Right atrium auricular region (tissue), 2 donors: ENCODE measurements around the gene SORBS1. TPM values are rescaled to one million over a fixed set of nuclear protein-coding genes. Genes with fewer than 3 reads are reported as not detected.

ENCODE experiments used
- DNase-seq: peaks from one replicate; pipeline ENCODE4 v3.0.0-alpha.2; 2019; ENCODE audit warnings: low spot score
- H3K27ac ChIP-seq, 2 donors: fragments of 200-600 bp; sonication (generic); 1 replicate in 1 of 2; 2 replicates in 1 of 2; pipeline ENCODE4 v1.5.1; 2016 to 2019
- H3K27me3 ChIP-seq, 2 donors: fragments of 200-600 bp; sonication (generic); one replicate each; pipeline versions ENCODE4 v1.5.1 to v1.6.0; 2017 to 2019
- H3K36me3 ChIP-seq: fragments of 200-600 bp; sonication (generic); one replicate; pipeline ENCODE4 v1.5.1; 2016
- H3K4me1 ChIP-seq, 2 donors: fragments of 200-600 bp; sonication (generic); one replicate each; pipeline versions ENCODE4 v1.5.1 to v1.6.0; 2017 to 2019
- H3K4me3 ChIP-seq, 2 donors: fragments of 200-600 bp; sonication (generic); 1 replicate in 1 of 2; 2 replicates in 1 of 2; pipeline ENCODE4 v1.5.1; 2017 to 2019; ENCODE audit warnings: mild to moderate bottlenecking in 1 of 2, moderate library complexity in 1 of 2
- H3K9me3 ChIP-seq, 2 donors: fragments of 200-600 bp; sonication (generic); one replicate each; pipeline ENCODE4 v1.5.1; 2019
- CTCF ChIP-seq, 2 donors: fragments of 200-600 bp; sonication (generic); IDR thresholded peaks; one replicate each; pipeline ENCODE4 v1.5.1; 2019; ENCODE audit warnings: antibody characterized with exemption in 2 of 2
- total RNA-seq, 2 donors: library from RNA; depleted of rRNA; stranded (reverse); fragments of >200 nt; gene quantifications; one replicate each; pipeline ENCODE4 v1.1.0, GENCODE V29; 2016

SORBS1 gene
- total RNA-seq, 2 donors from 2014 or later = 742 to 815 TPM

DNA sequence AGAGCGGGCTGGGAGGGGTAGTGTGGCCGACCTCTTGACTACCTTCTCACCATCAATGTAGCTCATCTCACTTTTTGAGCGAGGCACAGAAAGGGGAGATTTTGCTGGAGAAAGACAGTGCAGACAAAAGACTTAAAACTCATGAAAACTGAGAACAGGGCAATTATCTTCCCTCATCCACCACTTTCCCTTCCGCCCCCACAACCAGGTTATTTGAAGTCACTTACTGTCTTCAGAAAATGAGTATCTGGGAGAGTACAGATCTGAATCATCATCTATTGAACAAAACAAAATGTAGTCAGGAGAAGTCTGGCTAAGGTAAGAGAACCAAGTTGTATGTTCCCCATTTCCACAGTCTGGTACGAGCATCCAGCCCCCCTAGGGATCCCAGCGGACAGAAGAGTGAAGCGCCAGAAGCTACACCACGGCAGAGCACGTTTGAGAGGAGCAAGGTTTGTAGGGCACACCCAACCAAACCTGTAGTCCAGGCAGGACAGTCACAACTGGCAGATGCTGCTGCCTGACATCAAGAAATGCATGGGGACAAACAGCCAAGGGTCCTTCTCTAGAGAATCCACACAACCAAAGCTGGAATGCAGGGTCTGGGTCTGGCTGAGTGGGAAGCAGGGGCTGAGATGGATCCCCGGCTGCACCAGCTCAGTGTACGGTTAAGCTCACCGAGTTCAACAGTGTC is 177.0 kb downstream of the SORBS1 start:
- Histone ChIP-seq H3K27ac (peak overlapping the region in 1 of 2 donors; percentile 18), H3K36me3 (peaks cover 77% of the 10 kb centered on the region), H3K4me1 (peaks cover 0 to 25% of the 10 kb centered on the region in 2 donors), H3K4me3 (no peak overlapping the region), H3K27me3 (no peaks in the 10 kb centered on the region), H3K9me3 (no peaks in the 10 kb centered on the region)
- TF ChIP-seq CTCF (IDR thresholded peaks at IDR 0.05) = no peak
- no peak for DNase-seq

DNA sequence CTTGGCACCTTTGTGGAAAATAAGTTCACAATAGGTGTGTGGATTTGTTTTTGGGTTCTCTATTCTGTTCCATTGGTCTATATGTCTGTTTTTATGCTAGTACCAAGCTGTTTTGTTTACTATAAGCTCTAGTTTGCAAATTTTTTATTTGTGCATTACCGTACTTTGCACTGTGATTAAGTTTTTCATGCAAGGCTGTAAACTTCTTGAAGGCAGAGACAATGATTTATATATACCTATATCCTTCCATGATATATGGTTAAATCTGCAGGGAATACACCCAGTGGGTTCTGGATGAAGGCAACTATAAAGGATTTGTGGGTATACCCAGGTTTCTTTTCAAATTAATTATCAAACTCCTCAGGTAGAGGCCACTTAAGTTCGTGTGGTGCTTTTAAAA is 178.6 kb downstream of the SORBS1 start:
- Histone ChIP-seq H3K27me3 (no peaks in the 10 kb centered on the region), H3K27ac (no peak overlapping the region), H3K36me3 (peaks cover 83% of the 10 kb centered on the region), H3K4me3 (no peak overlapping the region), H3K4me1 (peaks cover 0 to 29% of the 10 kb centered on the region in 2 donors), H3K9me3 (no peaks in the 10 kb centered on the region)
- DNase-seq = no peak
- no peak for TF ChIP-seq CTCF (IDR thresholded peaks at IDR 0.05)

DNA sequence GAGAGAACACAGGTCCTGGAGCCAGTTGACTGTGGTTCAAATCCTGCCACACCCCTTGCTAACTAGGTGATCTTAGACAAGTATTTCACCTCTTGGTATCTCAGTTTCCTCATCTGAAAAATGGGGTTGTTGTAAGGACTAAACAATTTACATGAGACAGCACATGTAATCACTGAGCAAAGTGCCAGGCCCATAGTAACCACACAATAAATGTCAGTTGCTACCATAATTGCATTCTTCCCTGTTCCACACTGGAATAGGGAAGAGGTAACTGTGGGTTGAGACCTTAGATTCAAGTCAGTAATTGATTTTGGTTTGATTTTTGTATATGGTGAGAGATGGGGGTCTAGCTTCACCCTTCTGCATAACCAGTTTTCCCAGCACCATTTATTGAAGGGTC is 179.0 kb downstream of the SORBS1 start:
- no peak for TF ChIP-seq CTCF (IDR thresholded peaks at IDR 0.05)

GRCh38 chr10:95377950-95378349 is 183.2 kb downstream of the SORBS1 start:
- Histone ChIP-seq H3K4me1 (peaks cover 0 to 40% of the 10 kb centered on the region in 2 donors), H3K27ac (peak overlapping the region; percentile 70 to 76), H3K36me3 (peaks cover 84% of the 10 kb centered on the region), H3K4me3 (no peak overlapping the region), H3K9me3 (no peaks in the 10 kb centered on the region), H3K27me3 (no peaks in the 10 kb centered on the region)
- no peak for TF ChIP-seq CTCF (IDR thresholded peaks at IDR 0.05)
- no peak for DNase-seq

More for the DNA sequence above, 179.0 kb downstream of the SORBS1 start:
- Histone ChIP-seq H3K36me3 (peaks cover 84% of the 10 kb centered on the region), H3K27me3 (no peaks in the 10 kb centered on the region), H3K9me3 (no peaks in the 10 kb centered on the region), H3K27ac (peak overlapping the region in 1 of 2 donors; percentile 24), H3K4me3 (no peak overlapping the region), H3K4me1 (peaks cover 0 to 33% of the 10 kb centered on the region in 2 donors)
- DNase-seq = no peak

DNA sequence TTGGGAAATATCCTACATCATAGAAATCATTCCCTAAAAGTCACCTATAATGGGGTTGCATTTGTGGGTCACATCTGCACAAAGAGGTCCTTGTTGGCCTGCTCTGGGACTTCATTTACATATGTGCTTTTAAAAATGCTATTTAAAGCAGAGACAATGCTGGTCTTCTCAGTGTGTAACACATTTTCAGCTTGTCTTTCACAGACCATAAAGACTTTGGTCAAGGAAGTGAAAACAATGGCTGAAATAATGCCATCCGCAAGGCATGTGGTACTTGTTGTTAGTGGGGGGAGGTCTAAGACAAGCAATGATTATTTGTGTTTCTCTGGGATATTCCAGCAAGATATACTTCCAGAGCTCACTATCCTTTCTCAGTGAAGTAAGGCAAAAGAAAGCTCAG is 185.8 kb downstream of the SORBS1 start:
- Histone ChIP-seq H3K27ac (peak overlapping the region; percentile 13 to 54), H3K4me3 (no peak overlapping the region), H3K4me1 (peaks cover 0 to 40% of the 10 kb centered on the region in 2 donors), H3K9me3 (no peaks in the 10 kb centered on the region), H3K36me3 (peaks cover 84% of the 10 kb centered on the region), H3K27me3 (no peaks in the 10 kb centered on the region)
- no peak for DNase-seq
- TF ChIP-seq CTCF (IDR thresholded peaks at IDR 0.05) = no peak
